IMR-90 (cell line): Measurements from ENCODE around the gene KBTBD12.
"Not testable (repeated sequence)": the region's sequence is repeated elsewhere in the genome, so short reads cannot be mapped to it uniquely, and the experiment has no call there.

Source experiments
- CEBPB ChIP-seq: IDR thresholded peaks from 2 replicates; pipeline ENCODE4 v1.6.1; 2012; ENCODE audit warnings: low read depth, low read length, improper control_type of control experiment
- CHD1 ChIP-seq: IDR thresholded peaks from 2 replicates; pipeline ENCODE4 v1.6.1; 2012; ENCODE audit warnings: low read depth, low read length, improper control_type of control experiment
- FOS ChIP-seq: fragments of 150-350 bp; IDR thresholded peaks from 2 replicates; pipeline ENCODE4 v1.6.1; 2016; ENCODE audit warnings: low read depth, low read length
- MAZ ChIP-seq: IDR thresholded peaks from 2 replicates; pipeline ENCODE4 v1.6.1; 2012; ENCODE audit warnings: low read depth, mild to moderate bottlenecking, low read length, improper control_type of control experiment, moderate library complexity, borderline replicate concordance
- MXI1 ChIP-seq: IDR thresholded peaks from 2 replicates; pipeline ENCODE4 v1.6.1; 2012; ENCODE audit warnings: low read depth, mild to moderate bottlenecking, low read length, moderate library complexity, borderline replicate concordance
- NFE2L2 ChIP-seq: fragments of 150-350 bp; IDR thresholded peaks from 2 replicates; pipeline ENCODE4 v1.6.1; 2016; ENCODE audit warnings: low read depth, mild to moderate bottlenecking, low read length
- POLR2A ChIP-seq: IDR thresholded peaks from 2 replicates; pipeline ENCODE4 v1.6.1; 2012; ENCODE audit warnings: mild to moderate bottlenecking, low read depth, low read length
- RFX5 ChIP-seq: IDR thresholded peaks from 2 replicates; pipeline ENCODE4 v1.8.0; 2012; ENCODE audit warnings: low read depth, mild to moderate bottlenecking, low read length, moderate library complexity
- SMC3 ChIP-seq: fragments of 150-350 bp; IDR thresholded peaks from 2 replicates; pipeline ENCODE4 v1.6.1; 2016; ENCODE audit warnings: low read depth, mild to moderate bottlenecking, antibody characterized with exemption, low read length, moderate library complexity
- TF ChIP-seq, protein P1 (sequence below): conservative IDR thresholded peaks from 2 replicates; pipeline ENCODE4 v1.5.1; 2012; ENCODE audit warnings: mild to moderate bottlenecking, low read depth, low read length, improper control_type of control experiment
- TF ChIP-seq, protein P2 (sequence below): fragments of 150-350 bp; IDR thresholded peaks from 2 replicates; pipeline ENCODE4 v1.6.1; 2017; ENCODE audit warnings: mild to moderate bottlenecking, antibody characterized with exemption, low read length, low read depth
- TF ChIP-seq, protein P3 (sequence below): fragments of 150-350 bp; IDR thresholded peaks from 2 replicates; pipeline ENCODE4 v1.6.1; 2016; ENCODE audit warnings: low read depth, mild to moderate bottlenecking, low read length, moderate library complexity, borderline replicate concordance

DNA sequence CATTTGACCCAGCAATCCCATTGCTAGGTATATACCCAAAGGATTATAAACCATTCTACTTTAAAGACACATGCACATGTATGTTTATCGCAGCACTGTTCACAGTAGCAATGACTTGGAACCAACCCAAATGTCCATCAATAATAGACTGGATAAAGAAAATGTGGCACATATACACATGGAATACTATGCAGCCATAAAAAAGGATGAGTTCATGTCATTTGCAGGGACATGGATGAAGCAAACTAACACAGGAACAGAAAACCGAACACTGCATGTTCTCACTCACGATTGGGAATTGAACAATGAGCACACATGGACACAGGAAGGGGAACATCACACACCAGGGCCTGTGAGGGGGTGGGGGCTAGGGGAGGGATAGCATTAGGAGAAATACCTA, 8.4 kb upstream of the KBTBD12 start:
- TF ChIP-seq CHD1, MAZ, POLR2A, MXI1, RFX5, CEBPB, SMC3, FOS, NFE2L2: not testable (repeated sequence)
- TF ChIP-seq, protein P1, sequence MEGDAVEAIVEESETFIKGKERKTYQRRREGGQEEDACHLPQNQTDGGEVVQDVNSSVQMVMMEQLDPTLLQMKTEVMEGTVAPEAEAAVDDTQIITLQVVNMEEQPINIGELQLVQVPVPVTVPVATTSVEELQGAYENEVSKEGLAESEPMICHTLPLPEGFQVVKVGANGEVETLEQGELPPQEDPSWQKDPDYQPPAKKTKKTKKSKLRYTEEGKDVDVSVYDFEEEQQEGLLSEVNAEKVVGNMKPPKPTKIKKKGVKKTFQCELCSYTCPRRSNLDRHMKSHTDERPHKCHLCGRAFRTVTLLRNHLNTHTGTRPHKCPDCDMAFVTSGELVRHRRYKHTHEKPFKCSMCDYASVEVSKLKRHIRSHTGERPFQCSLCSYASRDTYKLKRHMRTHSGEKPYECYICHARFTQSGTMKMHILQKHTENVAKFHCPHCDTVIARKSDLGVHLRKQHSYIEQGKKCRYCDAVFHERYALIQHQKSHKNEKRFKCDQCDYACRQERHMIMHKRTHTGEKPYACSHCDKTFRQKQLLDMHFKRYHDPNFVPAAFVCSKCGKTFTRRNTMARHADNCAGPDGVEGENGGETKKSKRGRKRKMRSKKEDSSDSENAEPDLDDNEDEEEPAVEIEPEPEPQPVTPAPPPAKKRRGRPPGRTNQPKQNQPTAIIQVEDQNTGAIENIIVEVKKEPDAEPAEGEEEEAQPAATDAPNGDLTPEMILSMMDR: not testable (repeated sequence)
- TF ChIP-seq, protein P2, sequence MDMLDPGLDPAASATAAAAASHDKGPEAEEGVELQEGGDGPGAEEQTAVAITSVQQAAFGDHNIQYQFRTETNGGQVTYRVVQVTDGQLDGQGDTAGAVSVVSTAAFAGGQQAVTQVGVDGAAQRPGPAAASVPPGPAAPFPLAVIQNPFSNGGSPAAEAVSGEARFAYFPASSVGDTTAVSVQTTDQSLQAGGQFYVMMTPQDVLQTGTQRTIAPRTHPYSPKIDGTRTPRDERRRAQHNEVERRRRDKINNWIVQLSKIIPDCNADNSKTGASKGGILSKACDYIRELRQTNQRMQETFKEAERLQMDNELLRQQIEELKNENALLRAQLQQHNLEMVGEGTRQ: not testable (repeated sequence)
- TF ChIP-seq, protein P3, sequence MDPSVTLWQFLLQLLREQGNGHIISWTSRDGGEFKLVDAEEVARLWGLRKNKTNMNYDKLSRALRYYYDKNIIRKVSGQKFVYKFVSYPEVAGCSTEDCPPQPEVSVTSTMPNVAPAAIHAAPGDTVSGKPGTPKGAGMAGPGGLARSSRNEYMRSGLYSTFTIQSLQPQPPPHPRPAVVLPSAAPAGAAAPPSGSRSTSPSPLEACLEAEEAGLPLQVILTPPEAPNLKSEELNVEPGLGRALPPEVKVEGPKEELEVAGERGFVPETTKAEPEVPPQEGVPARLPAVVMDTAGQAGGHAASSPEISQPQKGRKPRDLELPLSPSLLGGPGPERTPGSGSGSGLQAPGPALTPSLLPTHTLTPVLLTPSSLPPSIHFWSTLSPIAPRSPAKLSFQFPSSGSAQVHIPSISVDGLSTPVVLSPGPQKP: not testable (repeated sequence)
